HUDEP-2 (cell line): ENCODE measurements around the gene FRAS1.
"Not testable (repeated sequence)": the region's sequence is repeated elsewhere in the genome, so short reads cannot be mapped to it uniquely, and the experiment has no call there.

Experiments
- DNase-seq, 76 experiments: peaks; one replicate each; lab custom pipeline; 2025; ENCODE audit not compliant: unreplicated experiment in 76 of 76; lab: John Stamatoyannopoulos, UW

The FRAS1 gene

DNA sequence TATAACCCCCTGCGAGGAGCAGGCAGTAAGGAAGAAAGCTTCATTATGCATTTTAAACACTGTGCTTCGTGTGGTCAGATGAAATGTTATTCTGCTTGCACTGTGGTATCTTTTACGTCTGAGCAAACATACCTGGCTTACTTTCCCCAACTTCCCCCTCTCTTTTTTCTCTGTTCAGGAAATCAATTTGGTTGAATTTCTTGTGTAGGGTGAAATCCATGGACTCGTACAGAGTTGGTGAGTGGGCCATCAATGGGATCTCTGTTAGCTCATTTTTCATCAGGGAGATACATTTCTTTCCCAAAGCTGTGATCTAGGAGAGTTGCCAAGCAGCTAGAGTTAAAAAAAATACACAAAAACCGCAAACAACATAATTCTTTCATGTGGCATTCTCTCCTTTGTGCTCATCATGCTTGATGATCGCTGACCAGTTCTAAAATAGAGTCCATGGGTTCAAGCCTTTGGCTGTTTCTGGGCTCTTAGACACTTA, 98.5 kb downstream of the FRAS1 start:
- no peak for DNase-seq

DNA sequence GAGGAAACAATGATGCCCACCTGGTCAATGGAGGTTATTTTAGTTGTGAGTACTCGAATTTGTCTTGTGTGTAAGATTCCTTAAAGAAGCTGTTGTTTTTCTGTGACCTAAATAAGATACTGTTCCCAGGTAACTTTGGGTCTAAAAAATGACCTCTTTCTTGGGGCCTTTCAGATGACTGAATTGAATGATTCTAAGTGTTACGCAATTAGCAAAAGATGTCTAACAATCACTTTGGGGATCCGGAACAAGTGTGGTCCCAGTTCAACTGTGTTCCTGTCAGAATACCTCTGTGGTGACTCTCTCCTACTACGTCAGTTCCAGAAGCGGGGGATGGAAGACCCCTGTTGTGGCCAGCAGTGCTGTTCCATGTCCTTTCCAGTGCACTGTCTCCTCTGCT, 99.4 kb downstream of the FRAS1 start:
- no peak for DNase-seq

DNA sequence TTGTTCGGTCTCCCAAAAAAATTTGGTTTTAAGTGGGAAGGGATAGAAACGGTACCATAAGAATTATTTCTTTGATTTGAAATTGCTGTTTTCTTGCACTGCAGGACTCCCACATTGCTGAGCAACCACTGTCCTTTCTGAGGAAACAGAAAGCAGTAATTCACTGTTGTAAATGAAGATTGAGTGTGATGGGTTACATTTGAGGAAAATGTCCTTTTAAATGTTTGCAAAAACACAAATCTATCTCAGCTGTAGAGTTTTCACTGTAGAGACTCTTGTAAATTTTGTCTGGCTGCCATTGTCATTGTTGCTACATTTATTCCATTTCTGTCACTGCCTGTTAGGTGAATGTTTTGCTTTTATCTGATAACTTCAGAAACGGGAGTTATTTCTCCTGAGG, 105.2 kb downstream of the FRAS1 start:
- no peak for DNase-seq

DNA sequence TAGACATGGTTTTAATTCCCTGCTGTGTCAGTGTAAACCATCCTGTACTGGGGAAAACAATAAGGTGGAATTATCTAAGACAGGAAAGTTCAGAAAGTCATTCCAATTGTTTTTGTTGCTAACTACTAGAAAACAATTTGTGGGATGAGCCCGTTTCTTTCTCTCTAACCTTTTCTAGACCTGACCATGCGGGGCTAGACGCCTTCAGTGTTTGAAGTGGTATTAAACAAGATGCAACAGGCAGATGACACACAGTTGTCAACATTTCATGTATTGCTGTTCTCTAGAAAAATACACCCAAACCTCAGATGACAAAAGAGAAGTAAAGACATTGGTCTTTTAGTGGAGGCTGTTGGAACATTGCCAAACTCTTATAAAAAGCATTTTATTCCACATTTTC, 105.7 kb downstream of the FRAS1 start:
- DNase-seq = no peak

DNA sequence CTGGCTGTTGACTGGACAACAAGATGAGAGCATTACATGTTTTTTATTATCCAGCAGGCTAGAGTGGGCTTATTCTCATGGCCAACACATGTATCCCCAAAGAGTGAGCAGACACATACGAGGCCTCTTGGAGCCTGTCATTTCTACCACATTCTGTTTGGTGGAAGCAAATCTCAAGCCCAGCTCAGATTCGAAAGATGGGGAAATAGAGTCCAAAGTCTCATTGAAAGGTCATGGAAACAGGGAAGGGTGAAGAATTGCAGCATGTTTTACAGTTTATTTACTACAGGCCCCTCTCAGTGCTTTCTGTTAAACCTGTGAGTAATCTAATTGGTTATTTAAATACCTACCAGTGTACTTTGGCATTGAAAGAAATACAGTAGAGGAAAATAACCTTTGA, 108.6 kb downstream of the FRAS1 start:
- no peak for DNase-seq

DNA sequence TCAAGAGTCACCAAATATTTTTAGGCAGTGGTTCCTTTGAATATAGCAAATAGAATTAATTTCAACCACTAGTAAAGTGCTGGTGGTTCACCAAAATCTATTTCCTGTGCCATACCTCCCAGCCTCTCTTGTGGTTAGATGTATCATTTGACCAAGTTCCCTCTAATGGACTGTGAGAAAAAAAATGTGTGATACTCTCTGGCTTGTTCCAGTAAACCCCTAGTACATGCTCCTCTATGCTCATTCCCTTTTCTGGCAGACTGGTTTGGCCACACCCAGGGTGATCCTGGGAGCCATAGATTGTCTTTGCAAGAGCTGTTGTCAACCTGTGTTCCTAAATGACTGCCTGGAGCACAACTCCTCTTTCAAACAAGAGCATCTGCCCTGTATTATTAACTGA, 109.5 kb downstream of the FRAS1 start:
- DNase-seq = no peak

DNA sequence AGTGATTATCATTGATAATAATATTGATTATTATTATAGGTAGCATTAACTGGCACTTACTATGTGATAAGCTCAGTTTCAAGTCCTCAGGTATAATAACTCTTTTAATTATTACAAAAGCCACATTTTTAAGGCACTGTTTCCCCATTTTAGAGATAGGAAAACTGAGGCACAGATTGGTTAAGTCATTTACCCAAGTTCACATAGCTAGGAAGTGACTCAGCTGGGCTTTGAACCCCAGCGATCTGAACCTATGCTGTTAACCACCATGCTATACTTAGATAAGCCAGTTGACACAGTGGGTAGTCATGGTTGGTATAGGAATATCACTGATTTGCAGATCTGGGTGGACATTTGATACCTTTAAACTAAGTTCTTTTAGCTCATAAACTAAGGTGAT, 110.4 kb downstream of the FRAS1 start:
- no peak for DNase-seq

DNA sequence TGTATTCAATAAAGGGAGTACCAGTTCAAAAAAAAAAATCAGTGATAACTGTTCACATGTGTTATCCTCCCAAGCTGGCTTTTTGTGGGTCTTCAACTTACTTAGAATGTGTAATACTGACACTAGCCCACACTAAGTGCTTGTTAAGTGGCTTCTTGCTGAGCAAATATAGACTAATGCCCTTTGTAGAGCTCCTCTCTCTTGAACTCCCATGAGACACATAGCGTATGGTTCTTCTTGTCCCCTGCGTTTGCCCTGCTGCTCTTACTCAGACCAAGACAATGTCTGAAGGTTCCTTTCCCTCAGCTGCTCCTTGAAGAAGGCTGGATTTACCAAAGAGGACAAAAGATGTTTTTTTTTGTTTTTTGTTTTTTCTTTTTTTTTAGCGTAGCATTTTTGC, 110.9 kb downstream of the FRAS1 start:
- DNase-seq = no peak

DNA sequence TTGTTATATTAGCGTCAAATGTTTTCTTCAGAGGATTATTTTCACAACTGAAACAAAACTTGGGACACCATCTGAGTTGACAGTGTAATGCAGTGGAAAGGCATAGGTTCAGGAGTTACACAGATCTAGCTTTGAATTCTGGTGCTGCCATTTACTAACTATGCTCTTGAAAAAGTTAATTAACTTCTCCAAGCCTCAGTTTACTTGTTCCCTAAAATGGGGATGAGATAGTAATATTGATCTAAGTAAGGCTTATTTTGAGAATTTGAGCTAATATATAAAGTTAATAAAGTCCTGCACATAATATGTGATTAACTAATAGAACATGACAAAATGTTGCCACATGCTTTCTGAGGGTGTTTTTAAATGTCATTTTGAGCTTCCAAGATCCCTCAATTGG, 112.6 kb downstream of the FRAS1 start:
- DNase-seq = no peak

DNA sequence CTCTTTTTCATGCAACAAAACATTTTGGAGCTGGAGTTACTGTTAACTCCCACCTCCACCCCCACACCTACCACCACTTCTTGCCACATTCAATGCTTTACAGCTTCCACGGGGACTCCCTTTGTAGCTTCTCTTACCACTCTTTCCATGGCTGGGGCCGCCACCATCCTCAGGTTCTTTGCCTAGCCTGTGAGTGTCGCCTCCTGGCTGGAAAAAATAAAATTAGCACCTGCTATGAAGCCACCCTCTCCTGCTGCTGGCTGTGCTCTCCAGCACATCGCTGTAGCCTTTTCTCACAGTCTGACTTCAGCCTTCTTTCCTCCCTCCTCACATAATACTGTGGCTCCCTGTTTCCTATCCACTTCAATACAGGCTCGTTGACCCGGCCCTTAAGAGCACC, 114.4 kb downstream of the FRAS1 start:
- DNase-seq = no peak

DNA sequence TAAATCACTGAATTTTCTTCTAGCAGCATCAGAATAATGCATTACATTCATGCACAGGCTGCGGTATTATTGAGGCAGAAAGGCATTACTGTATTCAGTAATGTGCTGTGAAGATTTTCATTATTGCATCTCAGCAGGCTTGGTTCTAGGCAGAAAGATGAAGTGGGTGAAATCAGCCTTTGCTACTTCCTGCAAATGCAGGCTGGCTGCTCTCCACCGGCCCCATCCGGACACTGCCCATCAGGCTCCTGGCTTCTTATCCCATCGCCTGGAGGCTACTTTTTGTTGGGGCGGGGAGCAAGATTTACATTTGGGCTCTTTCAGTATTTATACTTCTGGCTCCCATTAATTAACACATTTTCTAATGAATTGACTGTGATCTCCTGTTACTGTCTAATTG, 117.8 kb downstream of the FRAS1 start:
- no peak for DNase-seq

DNA sequence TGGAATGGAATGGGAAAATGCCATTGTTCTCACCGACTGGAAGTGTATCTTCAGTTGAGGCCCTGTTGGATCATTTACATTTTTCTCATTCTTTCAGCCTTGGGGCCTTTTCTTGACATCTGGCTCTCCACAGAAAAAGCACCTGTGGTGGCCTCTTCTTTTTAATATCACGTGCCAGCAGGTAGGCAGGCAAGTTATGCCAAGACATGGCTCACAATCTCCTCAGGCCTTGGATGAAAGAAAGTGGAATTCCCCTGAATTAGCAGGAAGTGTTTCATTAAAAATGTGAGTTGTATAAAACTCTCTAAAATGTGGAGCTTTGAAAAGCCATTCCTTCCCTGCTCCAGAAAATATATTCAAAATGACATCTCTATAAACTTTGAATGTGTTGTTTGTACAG, 122.1 kb downstream of the FRAS1 start:
- no peak for DNase-seq

DNA sequence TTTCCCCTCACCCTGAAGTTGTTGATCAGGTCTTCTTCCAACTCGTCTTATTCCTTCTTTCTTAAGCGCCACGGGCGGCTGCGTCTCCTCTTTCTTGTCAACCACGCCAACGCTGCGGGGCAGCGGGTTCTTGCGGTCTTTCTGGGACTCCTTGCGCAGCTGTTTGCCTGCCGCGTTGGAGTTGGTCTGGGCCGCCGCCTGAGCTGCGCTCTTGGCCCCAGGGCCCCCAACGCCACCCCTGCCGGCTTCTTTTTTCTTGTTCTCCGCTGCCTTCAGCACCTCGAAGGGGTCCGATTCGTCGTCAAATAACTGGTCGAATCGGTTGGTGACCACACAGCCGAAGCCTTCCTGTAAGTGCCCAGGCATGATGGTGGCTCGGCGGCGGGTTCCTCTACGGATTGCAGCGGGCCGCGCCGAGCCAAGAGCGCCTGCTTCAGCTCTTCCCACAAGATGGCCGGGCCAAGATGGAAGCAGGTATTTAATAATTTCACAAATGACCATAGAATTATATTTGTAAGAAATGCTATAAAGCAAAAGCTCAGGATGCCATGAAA, 124.6 kb downstream of the FRAS1 start:
- DNase-seq = not testable (repeated sequence)

DNA sequence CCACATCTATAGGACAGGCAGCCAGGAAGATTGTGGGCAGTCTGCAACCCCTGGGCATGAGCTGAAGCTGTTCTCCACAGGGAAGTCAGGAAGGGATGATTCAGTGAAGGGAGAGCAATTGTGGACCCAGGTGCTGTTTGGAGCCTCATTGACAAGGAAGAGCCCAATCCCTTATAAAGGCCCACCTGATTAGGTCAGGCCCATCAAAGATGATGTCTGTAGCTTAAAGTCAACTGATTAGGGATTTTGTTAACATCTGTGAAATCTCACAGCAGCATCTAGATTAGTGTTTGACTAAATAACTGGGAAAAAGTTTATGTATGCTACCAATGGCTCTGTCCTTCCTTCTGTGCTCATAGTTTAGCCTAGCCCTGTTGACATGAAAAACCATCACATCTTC, 127.5 kb downstream of the FRAS1 start:
- no peak for DNase-seq

DNA sequence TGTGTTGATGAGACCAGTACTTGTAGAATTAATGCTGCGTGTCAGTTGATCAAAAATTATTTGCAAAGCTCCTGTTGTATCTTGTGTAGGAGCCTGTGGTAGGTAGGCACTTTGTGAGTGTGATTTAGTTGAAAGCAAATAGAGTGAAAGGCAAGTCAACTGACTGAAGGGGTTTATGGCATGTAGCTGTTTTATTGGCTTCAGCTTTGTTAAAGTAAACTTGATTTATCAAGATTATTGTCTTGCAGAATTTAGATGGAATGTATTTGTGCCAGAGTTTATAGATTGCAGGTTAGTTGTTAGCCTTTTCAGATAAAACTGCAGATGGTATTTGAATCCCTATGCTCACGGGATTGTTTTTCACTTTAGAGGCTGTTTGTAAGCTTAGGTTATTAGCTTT, 128.0 kb downstream of the FRAS1 start:
- DNase-seq = no peak

DNA sequence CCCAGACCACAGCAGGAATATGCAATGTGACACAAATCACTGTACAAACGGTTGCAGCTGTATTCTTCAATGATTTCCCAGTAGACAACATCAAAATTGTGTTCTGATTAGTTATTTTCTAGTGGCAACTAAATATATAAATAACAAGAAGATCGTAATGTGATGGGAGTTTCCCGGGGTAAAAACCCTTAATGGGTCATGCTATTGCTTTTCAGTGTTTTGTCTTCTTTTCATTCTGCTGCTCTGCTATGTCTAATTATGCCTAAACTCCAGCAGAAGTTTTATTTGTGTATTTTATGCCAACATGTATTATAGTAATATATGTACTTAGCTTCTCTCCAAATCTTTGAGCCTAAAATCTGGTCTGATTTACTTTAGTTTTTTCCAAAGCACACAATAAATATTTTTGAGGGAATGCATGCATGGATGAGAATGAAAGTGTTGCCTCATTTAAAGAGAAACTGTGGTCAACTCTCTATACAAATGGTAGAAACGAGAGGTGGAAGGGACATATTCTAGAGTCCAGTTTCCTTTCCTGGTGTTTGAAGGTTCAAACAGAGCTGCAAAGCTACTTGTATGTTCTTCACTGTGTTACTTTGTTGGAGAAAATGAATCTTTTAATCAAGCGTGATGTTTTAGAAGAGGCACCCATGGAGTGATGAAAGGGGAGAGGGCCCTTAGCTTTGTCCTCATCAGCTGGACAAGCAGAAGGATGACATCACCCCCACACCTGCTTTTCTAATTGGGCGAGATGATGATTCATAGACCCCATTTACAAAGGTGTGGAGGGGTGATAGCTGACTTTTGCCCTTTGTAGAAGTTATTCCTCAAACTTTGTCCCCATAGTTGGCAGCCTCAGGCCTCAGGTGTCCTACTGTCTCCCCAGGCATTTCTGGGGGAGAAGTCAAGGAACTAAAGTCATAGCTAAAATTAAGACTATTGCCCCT, 129.7 kb downstream of the FRAS1 start:
- DNase-seq = no peak

DNA sequence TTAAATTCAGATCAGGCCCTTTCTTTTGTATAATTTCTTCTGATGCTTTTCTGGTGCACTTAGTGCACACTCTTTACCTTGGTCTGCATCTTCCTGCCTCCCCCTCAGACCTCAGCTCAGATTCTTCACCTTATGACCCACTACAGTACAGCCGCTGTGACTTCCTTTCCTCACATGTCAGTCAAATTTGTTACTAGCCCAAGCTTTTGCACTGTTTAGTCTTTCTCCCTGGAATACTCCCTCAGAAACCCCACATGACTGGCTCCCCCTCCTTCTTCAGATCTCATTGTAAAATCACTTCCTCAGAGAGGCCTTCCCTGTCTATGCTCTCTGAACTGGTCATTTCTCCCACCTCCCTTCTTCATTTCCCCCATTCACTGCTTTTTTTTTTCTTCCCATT, 132.9 kb downstream of the FRAS1 start:
- no peak for DNase-seq

DNA sequence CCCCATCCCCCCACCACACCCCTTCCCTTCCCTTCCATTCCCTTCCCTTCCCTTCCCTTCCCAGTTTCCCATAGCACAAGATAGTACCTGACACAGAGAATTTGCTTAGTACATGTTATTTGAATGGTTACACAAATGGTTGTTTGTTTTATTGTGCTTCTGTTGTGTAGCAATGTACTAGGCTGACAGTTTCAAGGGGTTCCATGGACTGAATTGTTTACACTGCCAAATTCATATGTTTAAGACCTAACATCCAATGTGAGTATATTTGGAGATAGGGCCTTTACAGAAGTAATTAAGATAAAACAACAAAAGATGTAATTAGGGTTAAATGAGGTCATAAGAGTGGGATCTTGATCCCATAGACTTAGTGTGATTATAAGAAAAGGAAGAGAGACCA, 133.5 kb downstream of the FRAS1 start:
- no peak for DNase-seq

DNA sequence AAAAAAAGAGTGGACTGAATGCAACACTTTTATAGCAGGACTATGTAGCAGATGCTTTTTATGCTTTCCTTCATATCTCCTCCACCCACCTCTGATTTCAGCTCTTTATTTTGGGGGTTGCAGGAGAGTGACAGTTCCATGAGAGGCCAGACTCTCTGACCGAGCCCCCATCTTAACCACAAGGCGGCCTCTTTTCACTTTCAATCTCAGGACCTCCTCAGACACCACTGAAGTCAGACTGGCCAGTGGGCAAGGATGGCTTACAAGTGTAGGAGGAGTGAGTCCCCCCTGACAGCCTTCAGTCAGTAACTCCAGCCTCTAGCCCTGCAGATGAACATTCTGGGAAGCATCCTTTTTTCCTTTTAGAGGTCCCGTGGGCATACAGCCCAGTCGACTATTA, 140.8 kb downstream of the FRAS1 start:
- DNase-seq = no peak

DNA sequence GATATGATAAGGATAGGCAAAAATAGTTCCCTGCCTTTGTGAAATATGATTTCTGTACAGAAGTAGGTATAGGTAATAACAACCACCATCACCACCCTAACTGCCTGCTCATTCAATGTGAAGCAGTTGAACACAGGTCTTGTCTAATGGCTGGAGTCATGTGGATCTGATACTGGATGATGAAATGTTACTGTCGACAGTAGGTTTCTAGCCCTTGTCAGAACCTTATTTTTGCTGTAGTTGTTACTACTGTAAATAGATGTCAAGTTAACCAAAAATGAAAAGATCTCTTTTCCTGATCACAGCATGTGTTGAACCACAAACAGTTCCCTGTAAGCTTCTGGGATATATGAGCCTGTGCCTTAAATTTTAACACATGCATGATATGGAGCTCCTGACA, 142.9 kb downstream of the FRAS1 start:
- DNase-seq = no peak

DNA sequence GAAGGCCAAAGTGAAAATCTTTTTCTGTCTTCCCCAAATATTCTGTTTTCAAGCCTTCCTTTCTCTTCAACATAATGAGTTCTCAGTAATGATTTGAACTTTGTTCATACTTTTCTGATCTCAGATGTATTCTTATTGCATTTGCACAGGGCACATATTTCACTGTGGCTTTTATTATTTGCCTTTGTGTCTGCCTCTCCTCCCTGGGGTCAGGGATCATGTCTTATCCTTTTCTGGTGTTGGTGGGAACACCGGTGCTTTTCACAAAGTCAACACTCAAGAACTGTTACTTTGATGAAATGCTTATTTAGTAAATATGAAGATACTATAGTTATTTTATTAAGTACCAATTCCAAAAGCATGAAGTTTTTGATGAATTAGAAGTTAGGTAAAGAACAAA, 143.8 kb downstream of the FRAS1 start:
- no peak for DNase-seq

DNA sequence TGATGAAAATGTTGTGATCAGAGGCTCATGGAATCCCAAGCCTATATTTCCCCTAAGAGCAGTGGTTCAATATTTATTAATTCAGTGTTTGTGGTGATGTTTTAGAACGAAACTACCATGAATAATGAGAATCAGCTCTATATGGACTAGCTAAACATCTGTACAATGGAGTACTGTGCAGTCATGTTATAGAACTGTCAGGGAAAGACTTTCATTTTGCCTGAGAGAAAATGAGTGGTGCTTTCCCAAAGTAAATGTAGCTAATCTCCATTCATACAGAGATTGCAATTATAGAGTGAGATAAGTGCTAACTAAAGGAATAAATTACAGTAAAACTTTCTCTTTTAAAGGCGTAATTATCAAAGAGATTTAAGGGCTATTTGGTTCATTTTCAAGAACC, 147.1 kb downstream of the FRAS1 start:
- DNase-seq = no peak
